ENCODE results near the gene PCCA.

Gene PCCA

GRCh38 chr13:100146534-100146933, 57.6 kb downstream of the PCCA start:
- no peaks in the 10 kb centered on the region for H3K27me3 ChIP-seq (ENCODE audit: control insufficient read depth in 1 of 2, insufficient read depth in 1 of 2, low read length in 2 of 2)

GRCh38 chr13:100147825-100148224, 58.9 kb downstream of the PCCA start:
- no peaks in the 10 kb centered on the region for H3K9me3 ChIP-seq (ENCODE audit: control insufficient read depth, low read length)
- H3K79me1 ChIP-seq (replicated peaks; ENCODE audit: low read length, poor library complexity, severe bottlenecking): peaks cover 26% of the 10 kb centered on the region
- peaks cover 21 to 26% of the 10 kb centered on the region in 2 experiments for H3K36me3 ChIP-seq (ENCODE audit: control insufficient read depth in 1 of 2, insufficient read depth in 2 of 2, low read depth in 1 of 2, low read length in 2 of 2)
- H3K27ac ChIP-seq (ENCODE audit: low read length, poor library complexity, severe bottlenecking): no peak overlapping the region
- 96% methylated on average over 3 of the region's 4 CpGs for WGBS
- no peak overlapping the region for H2BK15ac ChIP-seq (ENCODE audit: low read depth, poor library complexity, severe bottlenecking)
- no peaks in the 10 kb centered on the region for H3K27me3 ChIP-seq (ENCODE audit: control insufficient read depth in 1 of 2, insufficient read depth in 1 of 2, low read length in 2 of 2)
- no peak overlapping the region for H4K8ac ChIP-seq (ENCODE audit: low read length)
- no peak overlapping the region for H2BK120ac ChIP-seq (ENCODE audit: low read depth, low read length)
- no peak overlapping the region for H2AFZ ChIP-seq (ENCODE audit: low read depth, low read length)
- no peak overlapping the region for H3K4me3 ChIP-seq (ENCODE audit: insufficient read depth in 1 of 2, low read depth in 1 of 2, low read length in 2 of 2)
- H3K18ac ChIP-seq (ENCODE audit: low read depth in 1 of 2, low read length in 2 of 2): no peak overlapping the region
- DNase-seq: no peak
- no peak overlapping the region for H3K4ac ChIP-seq (ENCODE audit: low read depth in 1 of 2, low read length in 2 of 2)
- H2AK5ac ChIP-seq (ENCODE audit: low read length, severe bottlenecking): no peak overlapping the region
- H3K9ac ChIP-seq (ENCODE audit: low read length): no peak overlapping the region
- no peak overlapping the region for H3K23ac ChIP-seq (ENCODE audit: low read length in 2 of 2)
- no peak overlapping the region for H3K4me2 ChIP-seq (ENCODE audit: low read length, poor library complexity, severe bottlenecking)
- no peak overlapping the region for H2BK5ac ChIP-seq (ENCODE audit: low read depth, low read length, poor library complexity, severe bottlenecking)
- no peak overlapping the region for H2BK12ac ChIP-seq (ENCODE audit: low read length in 2 of 2)
- H3K4me1 ChIP-seq (ENCODE audit: control insufficient read depth, insufficient read depth, low read depth, low read length): no peaks in the 10 kb centered on the region
- H4K91ac ChIP-seq (ENCODE audit: low read length): no peak overlapping the region
- H3K14ac ChIP-seq (ENCODE audit: low read length in 2 of 2): no peak overlapping the region

More at GRCh38 chr13:100146534-100146933, 57.6 kb downstream of the PCCA start:
- no peak for DNase-seq
- H3K27ac ChIP-seq (ENCODE audit: low read length, poor library complexity, severe bottlenecking): no peak overlapping the region
- H3K4me2 ChIP-seq (ENCODE audit: low read length, poor library complexity, severe bottlenecking): no peak overlapping the region
- WGBS: 100% methylated on average over 1 of the region's 3 CpGs
- peaks cover 31% of the 10 kb centered on the region for H3K79me1 ChIP-seq (replicated peaks; ENCODE audit: low read length, poor library complexity, severe bottlenecking)
- no peaks in the 10 kb centered on the region for H3K4me1 ChIP-seq (ENCODE audit: control insufficient read depth, insufficient read depth, low read depth, low read length)
- H3K18ac ChIP-seq (ENCODE audit: low read depth in 1 of 2, low read length in 2 of 2): no peak overlapping the region
- H2BK12ac ChIP-seq (ENCODE audit: low read length in 2 of 2): no peak overlapping the region
- no peak overlapping the region for H4K8ac ChIP-seq (ENCODE audit: low read length)
- H3K4me3 ChIP-seq (ENCODE audit: insufficient read depth in 1 of 2, low read depth in 1 of 2, low read length in 2 of 2): no peak overlapping the region
- H3K9me3 ChIP-seq (ENCODE audit: control insufficient read depth, low read length): no peaks in the 10 kb centered on the region
- no peak overlapping the region for H3K14ac ChIP-seq (ENCODE audit: low read length in 2 of 2)
- no peak overlapping the region for H3K23ac ChIP-seq (ENCODE audit: low read length in 2 of 2)
- no peak overlapping the region for H2BK15ac ChIP-seq (ENCODE audit: low read depth, poor library complexity, severe bottlenecking)
- H2BK5ac ChIP-seq (ENCODE audit: low read depth, low read length, poor library complexity, severe bottlenecking): no peak overlapping the region
- H3K4ac ChIP-seq (ENCODE audit: low read depth in 1 of 2, low read length in 2 of 2): no peak overlapping the region
- H2AFZ ChIP-seq (ENCODE audit: low read depth, low read length): no peak overlapping the region
- H2BK120ac ChIP-seq (ENCODE audit: low read depth, low read length): no peak overlapping the region
- H3K36me3 ChIP-seq (ENCODE audit: control insufficient read depth in 1 of 2, insufficient read depth in 2 of 2, low read depth in 1 of 2, low read length in 2 of 2): peaks cover 23% of the 10 kb centered on the region in 2 experiments
- H4K91ac ChIP-seq (ENCODE audit: low read length): no peak overlapping the region
- H2AK5ac ChIP-seq (ENCODE audit: low read length, severe bottlenecking): no peak overlapping the region
- no peak overlapping the region for H3K9ac ChIP-seq (ENCODE audit: low read length)

- 100% methylated on average over 1 of the region's 4 CpGs for WGBS
- Histone ChIP-seq H3K18ac (ENCODE audit: low read depth in 1 of 2, low read length in 2 of 2) (no peak overlapping the region), H3K4me3 (ENCODE audit: insufficient read depth in 1 of 2, low read depth in 1 of 2, low read length in 2 of 2) (no peak overlapping the region), H3K27ac (ENCODE audit: low read length, poor library complexity, severe bottlenecking) (no peak overlapping the region), H3K9ac (ENCODE audit: low read length) (no peak overlapping the region), H3K4me1 (ENCODE audit: control insufficient read depth, insufficient read depth, low read depth, low read length) (no peaks in the 10 kb centered on the region), H3K4me2 (ENCODE audit: low read length, poor library complexity, severe bottlenecking) (no peak overlapping the region), H3K36me3 (ENCODE audit: control insufficient read depth in 1 of 2, insufficient read depth in 2 of 2, low read depth in 1 of 2, low read length in 2 of 2) (peaks cover 21 to 26% of the 10 kb centered on the region in 2 experiments), H3K23ac (ENCODE audit: low read length in 2 of 2) (no peak overlapping the region), H4K91ac (ENCODE audit: low read length) (no peak overlapping the region), H2AK5ac (ENCODE audit: low read length, severe bottlenecking) (no peak overlapping the region), H3K27me3 (ENCODE audit: control insufficient read depth in 1 of 2, insufficient read depth in 1 of 2, low read length in 2 of 2) (no peaks in the 10 kb centered on the region), H3K14ac (ENCODE audit: low read length in 2 of 2) (no peak overlapping the region), H3K9me3 (ENCODE audit: control insufficient read depth, low read length) (no peaks in the 10 kb centered on the region), H3K79me1 (replicated peaks; ENCODE audit: low read length, poor library complexity, severe bottlenecking) (peaks cover 26% of the 10 kb centered on the region), H3K4ac (ENCODE audit: low read depth in 1 of 2, low read length in 2 of 2) (no peak overlapping the region), H2BK12ac (ENCODE audit: low read length in 2 of 2) (no peak overlapping the region), H2BK120ac (ENCODE audit: low read depth, low read length) (no peak overlapping the region), H2BK15ac (ENCODE audit: low read depth, poor library complexity, severe bottlenecking) (no peak overlapping the region), H4K8ac (ENCODE audit: low read length) (no peak overlapping the region), H2AFZ (ENCODE audit: low read depth, low read length) (no peak overlapping the region), H2BK5ac (ENCODE audit: low read depth, low read length, poor library complexity, severe bottlenecking) (no peak overlapping the region)
- DNase-seq: no peak
Measured at GRCh38 chr13:100148422-100148821, 59.5 kb downstream of the PCCA start.

- Histone ChIP-seq H2AK5ac (ENCODE audit: low read length, severe bottlenecking) (no peak overlapping the region), H3K4me2 (ENCODE audit: low read length, poor library complexity, severe bottlenecking) (no peak overlapping the region), H3K27me3 (ENCODE audit: control insufficient read depth in 1 of 2, insufficient read depth in 1 of 2, low read length in 2 of 2) (no peaks in the 10 kb centered on the region), H4K91ac (ENCODE audit: low read length) (no peak overlapping the region), H3K9ac (ENCODE audit: low read length) (no peak overlapping the region), H4K8ac (ENCODE audit: low read length) (no peak overlapping the region), H2BK15ac (ENCODE audit: low read depth, poor library complexity, severe bottlenecking) (no peak overlapping the region), H3K27ac (ENCODE audit: low read length, poor library complexity, severe bottlenecking) (no peak overlapping the region), H3K4me3 (ENCODE audit: insufficient read depth in 1 of 2, low read depth in 1 of 2, low read length in 2 of 2) (no peak overlapping the region), H3K79me1 (replicated peaks; ENCODE audit: low read length, poor library complexity, severe bottlenecking) (peaks cover 23% of the 10 kb centered on the region), H3K18ac (ENCODE audit: low read depth in 1 of 2, low read length in 2 of 2) (no peak overlapping the region), H2BK12ac (ENCODE audit: low read length in 2 of 2) (no peak overlapping the region), H3K4me1 (ENCODE audit: control insufficient read depth, insufficient read depth, low read depth, low read length) (no peaks in the 10 kb centered on the region), H2BK120ac (ENCODE audit: low read depth, low read length) (no peak overlapping the region), H2BK5ac (ENCODE audit: low read depth, low read length, poor library complexity, severe bottlenecking) (no peak overlapping the region), H3K4ac (ENCODE audit: low read depth in 1 of 2, low read length in 2 of 2) (no peak overlapping the region), H2AFZ (ENCODE audit: low read depth, low read length) (no peak overlapping the region), H3K23ac (ENCODE audit: low read length in 2 of 2) (no peak overlapping the region), H3K36me3 (ENCODE audit: control insufficient read depth in 1 of 2, insufficient read depth in 2 of 2, low read depth in 1 of 2, low read length in 2 of 2) (peaks cover 21 to 26% of the 10 kb centered on the region in 2 experiments), H3K14ac (ENCODE audit: low read length in 2 of 2) (no peak overlapping the region), H3K9me3 (ENCODE audit: control insufficient read depth, low read length) (no peaks in the 10 kb centered on the region)
- WGBS: 100% methylated on average over 2 of the region's 4 CpGs
- DNase-seq: no peak
Measured at GRCh38 chr13:100149389-100149788, 60.5 kb downstream of the PCCA start.

Data from mesenchymal stem cell (in vitro differentiated cells and primary cell).